Measurements from ENCODE around the gene RERE.

Gene RERE

GRCh38 chr1:8407652-8408051, 409.8 kb downstream of the RERE start:
- H3K9me3 Mint-ChIP-seq: no peaks in the 10 kb centered on the region
- H3K4me1 Mint-ChIP-seq (ENCODE audit: low read depth in 2 of 2): peaks cover 11 to 45% of the 10 kb centered on the region in 2 donors
- DNase-seq (no peak), ATAC-seq (replicated peaks) (no peak)
- no peak overlapping the region for H3K4me3 Mint-ChIP-seq
- no peaks in the 10 kb centered on the region for H3K27me3 Mint-ChIP-seq
- peak overlapping the region in 1 of 2 donors; percentile 79 for H3K27ac Mint-ChIP-seq
- H3K36me3 Mint-ChIP-seq (ENCODE audit: insufficient read depth): peaks cover 26% of the 10 kb centered on the region

- Mint-ChIP-seq H3K4me1 (ENCODE audit: low read depth in 2 of 2) (peaks cover 8 to 39% of the 10 kb centered on the region in 2 donors), H3K27ac (peak overlapping the region in 1 of 2 donors; percentile 12), H3K27me3 (no peaks in the 10 kb centered on the region), H3K9me3 (no peaks in the 10 kb centered on the region), H3K36me3 (ENCODE audit: insufficient read depth) (peaks cover 19% of the 10 kb centered on the region), H3K4me3 (no peak overlapping the region)
- DNase-seq: no peak
- no peak for ATAC-seq (replicated peaks)
Observed at GRCh38 chr1:8406960-8407359, 410.5 kb downstream of the RERE start.

- H3K4me3 Mint-ChIP-seq: no peak overlapping the region
- peaks cover 8 to 36% of the 10 kb centered on the region in 2 donors for H3K4me1 Mint-ChIP-seq (ENCODE audit: low read depth in 2 of 2)
- ATAC-seq (replicated peaks) (no peak), DNase-seq (no peak)
- peaks cover 19% of the 10 kb centered on the region for H3K36me3 Mint-ChIP-seq (ENCODE audit: insufficient read depth)
- no peaks in the 10 kb centered on the region for H3K27me3 Mint-ChIP-seq
- peak overlapping the region in 1 of 2 donors; percentile 12 for H3K27ac Mint-ChIP-seq
- H3K9me3 Mint-ChIP-seq: no peaks in the 10 kb centered on the region
Observed at GRCh38 chr1:8406011-8406410, 411.4 kb downstream of the RERE start.

GRCh38 chr1:8404460-8405370, 412.7 kb downstream of the RERE start:
- no peak overlapping the region for H3K4me3 Mint-ChIP-seq
- H3K27ac Mint-ChIP-seq: peak overlapping the region; percentile 74 to 82
- peaks cover 15% of the 10 kb centered on the region for H3K36me3 Mint-ChIP-seq (ENCODE audit: insufficient read depth)
- no peak for ATAC-seq (replicated peaks)
- DNase-seq: no peak
- H3K9me3 Mint-ChIP-seq: no peaks in the 10 kb centered on the region
- H3K27me3 Mint-ChIP-seq: no peaks in the 10 kb centered on the region
- peaks cover 5 to 27% of the 10 kb centered on the region in 2 donors for H3K4me1 Mint-ChIP-seq (ENCODE audit: low read depth in 2 of 2)

GRCh38 chr1:8402109-8402710, 415.2 kb downstream of the RERE start:
- no peak overlapping the region for H3K4me3 Mint-ChIP-seq
- H3K36me3 Mint-ChIP-seq (ENCODE audit: insufficient read depth): peaks cover 15% of the 10 kb centered on the region
- no peak overlapping the region for H3K27ac Mint-ChIP-seq
- no peak for DNase-seq
- H3K4me1 Mint-ChIP-seq (ENCODE audit: low read depth in 2 of 2): peaks cover 15 to 26% of the 10 kb centered on the region in 2 donors
- no peak for ATAC-seq (replicated peaks)
- H3K9me3 Mint-ChIP-seq: no peaks in the 10 kb centered on the region
- no peaks in the 10 kb centered on the region for H3K27me3 Mint-ChIP-seq

- Mint-ChIP-seq H3K36me3 (ENCODE audit: insufficient read depth) (peaks cover 17% of the 10 kb centered on the region), H3K4me3 (peak overlapping the region in 1 of 2 donors; percentile 25), H3K27me3 (no peaks in the 10 kb centered on the region), H3K9me3 (no peaks in the 10 kb centered on the region), H3K4me1 (ENCODE audit: low read depth in 2 of 2) (peaks cover 34 to 48% of the 10 kb centered on the region in 2 donors), H3K27ac (peak overlapping the region; percentile 1 to 78)
- ATAC-seq (replicated peaks): no peak
- no peak for DNase-seq
Observed at GRCh38 chr1:8398677-8399076, 418.8 kb downstream of the RERE start.

GRCh38 chr1:8398086-8398485, 419.4 kb downstream of the RERE start:
- DNase-seq (no peak), ATAC-seq (replicated peaks) (no peak)
- H3K36me3 Mint-ChIP-seq (ENCODE audit: insufficient read depth): peaks cover 13% of the 10 kb centered on the region
- no peaks in the 10 kb centered on the region for H3K27me3 Mint-ChIP-seq
- H3K9me3 Mint-ChIP-seq: no peaks in the 10 kb centered on the region
- H3K27ac Mint-ChIP-seq: peak overlapping the region; percentile 1 to 78
- H3K4me3 Mint-ChIP-seq: peak overlapping the region in 1 of 2 donors; percentile 39
- peaks cover 34 to 52% of the 10 kb centered on the region in 2 donors for H3K4me1 Mint-ChIP-seq (ENCODE audit: low read depth in 2 of 2)

- Mint-ChIP-seq H3K4me1 (ENCODE audit: low read depth in 2 of 2) (peaks cover 35 to 54% of the 10 kb centered on the region in 2 donors), H3K36me3 (ENCODE audit: insufficient read depth) (peaks cover 10% of the 10 kb centered on the region), H3K9me3 (no peaks in the 10 kb centered on the region), H3K27ac (peak overlapping the region; percentile 1 to 78), H3K27me3 (no peaks in the 10 kb centered on the region), H3K4me3 (peak overlapping the region; percentile 1 to 39)
- ATAC-seq (replicated peaks): peak; percentile 23
- DNase-seq: no peak
Observed at GRCh38 chr1:8397511-8397910, 419.9 kb downstream of the RERE start.

GRCh38 chr1:8396786-8397406, 420.5 kb downstream of the RERE start:
- peaks cover 10% of the 10 kb centered on the region for H3K36me3 Mint-ChIP-seq (ENCODE audit: insufficient read depth)
- ATAC-seq (replicated peaks) (peak; percentile 85), DNase-seq (peak; percentile 6 to 27 (median 14))
- H3K4me3 Mint-ChIP-seq: peak overlapping the region; percentile 29 to 39
- H3K27ac Mint-ChIP-seq: peak overlapping the region; percentile 1 to 78
- no peaks in the 10 kb centered on the region for H3K9me3 Mint-ChIP-seq
- H3K4me1 Mint-ChIP-seq (ENCODE audit: low read depth in 2 of 2): peaks cover 38 to 54% of the 10 kb centered on the region in 2 donors
- no peaks in the 10 kb centered on the region for H3K27me3 Mint-ChIP-seq

- Mint-ChIP-seq H3K27me3 (no peaks in the 10 kb centered on the region), H3K9me3 (no peaks in the 10 kb centered on the region), H3K27ac (peak overlapping the region; percentile 78 to 79), H3K4me1 (ENCODE audit: low read depth in 2 of 2) (peaks cover 40 to 57% of the 10 kb centered on the region in 2 donors), H3K36me3 (ENCODE audit: insufficient read depth) (peaks cover 10% of the 10 kb centered on the region), H3K4me3 (peak overlapping the region; percentile 75 to 78)
- ATAC-seq (replicated peaks) (no peak), DNase-seq (no peak)
Observed at GRCh38 chr1:8396083-8396785, 421.2 kb downstream of the RERE start.

- Mint-ChIP-seq H3K27ac (peak overlapping the region; percentile 78 to 79), H3K4me1 (ENCODE audit: low read depth in 2 of 2) (peaks cover 47 to 64% of the 10 kb centered on the region in 2 donors), H3K36me3 (ENCODE audit: insufficient read depth) (peaks cover 10% of the 10 kb centered on the region), H3K4me3 (peak overlapping the region; percentile 75 to 78), H3K9me3 (no peaks in the 10 kb centered on the region), H3K27me3 (no peaks in the 10 kb centered on the region)
- ATAC-seq (replicated peaks) (peak; percentile 51), DNase-seq (peak in 1 of 3 experiments; percentile 13)
Observed at GRCh38 chr1:8395433-8395866, 422.0 kb downstream of the RERE start.

- DNase-seq: no peak
- Mint-ChIP-seq H3K9me3 (no peaks in the 10 kb centered on the region), H3K27ac (peak overlapping the region; percentile 78 to 79), H3K27me3 (no peaks in the 10 kb centered on the region), H3K4me3 (peak overlapping the region; percentile 75 to 78), H3K4me1 (ENCODE audit: low read depth in 2 of 2) (peaks cover 50 to 71% of the 10 kb centered on the region in 2 donors), H3K36me3 (ENCODE audit: insufficient read depth) (peaks cover 10% of the 10 kb centered on the region)
- ATAC-seq (replicated peaks): no peak
Observed at GRCh38 chr1:8394456-8395321, 422.8 kb downstream of the RERE start.

Measured in effector memory CD8-positive, alpha-beta T cell (primary cell).